ENCODE results near the gene NKD1. TPM values are rescaled to one million over a fixed set of nuclear protein-coding genes. Genes with fewer than 3 reads are reported as not detected.

The NKD1 gene
- total RNA-seq, 1 donor from 2014 or later = 63.0 TPM

- no peak overlapping the region for H3K4me3 Mint-ChIP-seq
- H3K4me1 Mint-ChIP-seq = peaks cover 11% of the 10 kb centered on the region
- H3K27me3 Mint-ChIP-seq (ENCODE audit: low read depth) = peaks cover 2% of the 10 kb centered on the region
- TF ChIP-seq, protein P1, sequence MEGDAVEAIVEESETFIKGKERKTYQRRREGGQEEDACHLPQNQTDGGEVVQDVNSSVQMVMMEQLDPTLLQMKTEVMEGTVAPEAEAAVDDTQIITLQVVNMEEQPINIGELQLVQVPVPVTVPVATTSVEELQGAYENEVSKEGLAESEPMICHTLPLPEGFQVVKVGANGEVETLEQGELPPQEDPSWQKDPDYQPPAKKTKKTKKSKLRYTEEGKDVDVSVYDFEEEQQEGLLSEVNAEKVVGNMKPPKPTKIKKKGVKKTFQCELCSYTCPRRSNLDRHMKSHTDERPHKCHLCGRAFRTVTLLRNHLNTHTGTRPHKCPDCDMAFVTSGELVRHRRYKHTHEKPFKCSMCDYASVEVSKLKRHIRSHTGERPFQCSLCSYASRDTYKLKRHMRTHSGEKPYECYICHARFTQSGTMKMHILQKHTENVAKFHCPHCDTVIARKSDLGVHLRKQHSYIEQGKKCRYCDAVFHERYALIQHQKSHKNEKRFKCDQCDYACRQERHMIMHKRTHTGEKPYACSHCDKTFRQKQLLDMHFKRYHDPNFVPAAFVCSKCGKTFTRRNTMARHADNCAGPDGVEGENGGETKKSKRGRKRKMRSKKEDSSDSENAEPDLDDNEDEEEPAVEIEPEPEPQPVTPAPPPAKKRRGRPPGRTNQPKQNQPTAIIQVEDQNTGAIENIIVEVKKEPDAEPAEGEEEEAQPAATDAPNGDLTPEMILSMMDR (IDR thresholded peaks at IDR 0.05; ENCODE audit: unreplicated experiment) = no peak
- H3K36me3 Mint-ChIP-seq = peaks cover 5% of the 10 kb centered on the region
- H3K9me3 Mint-ChIP-seq = peaks cover 24% of the 10 kb centered on the region
- no peak overlapping the region for H3K27ac Mint-ChIP-seq
- DNase-seq (ENCODE audit: low spot score in 2 of 2, unreplicated experiment in 2 of 2) = peak in 1 of 2 experiments; percentile 26
These were observed 30.5 kb upstream of the NKD1 start for GRCh38 chr16:50517450-50518252.

GRCh38 chr16:50519001-50519400 is 29.2 kb upstream of the NKD1 start:
- H3K27ac Mint-ChIP-seq = no peak overlapping the region
- H3K9me3 Mint-ChIP-seq = peaks cover 24% of the 10 kb centered on the region
- peaks cover 5% of the 10 kb centered on the region for H3K36me3 Mint-ChIP-seq
- no peak for DNase-seq (ENCODE audit: low spot score in 2 of 2, unreplicated experiment in 2 of 2)
- peaks cover 11% of the 10 kb centered on the region for H3K4me1 Mint-ChIP-seq
- TF ChIP-seq, protein P1 (IDR thresholded peaks at IDR 0.05; ENCODE audit: unreplicated experiment) = no peak
- no peak overlapping the region for H3K4me3 Mint-ChIP-seq
- peaks cover 2% of the 10 kb centered on the region for H3K27me3 Mint-ChIP-seq (ENCODE audit: low read depth)

DNA sequence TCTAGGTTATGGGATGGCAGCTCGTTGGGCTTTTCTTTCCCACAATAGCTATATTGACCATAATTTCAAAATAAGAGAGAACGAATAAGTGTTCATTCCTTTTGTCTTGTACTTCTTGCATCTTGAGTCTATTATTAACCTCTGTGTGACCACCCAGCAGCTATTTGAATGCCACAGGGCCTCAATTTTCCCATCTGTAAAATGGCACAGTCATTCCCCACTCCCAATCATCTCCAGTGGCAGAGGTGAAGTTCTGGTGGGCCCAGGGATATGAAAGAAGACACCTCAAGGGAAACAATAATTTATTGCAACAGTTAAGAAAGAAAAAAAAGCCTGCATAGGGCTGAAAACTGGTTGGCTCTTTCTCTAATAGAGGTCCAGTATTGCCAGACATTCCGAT is 28.6 kb upstream of the NKD1 start:
- Mint-ChIP-seq H3K27me3 (ENCODE audit: low read depth) (peaks cover 2% of the 10 kb centered on the region), H3K4me3 (no peak overlapping the region), H3K9me3 (peaks cover 24% of the 10 kb centered on the region), H3K4me1 (peaks cover 11% of the 10 kb centered on the region), H3K27ac (no peak overlapping the region), H3K36me3 (peaks cover 5% of the 10 kb centered on the region)
- TF ChIP-seq, protein P1 (IDR thresholded peaks at IDR 0.05; ENCODE audit: unreplicated experiment) = no peak
- no peak for DNase-seq (ENCODE audit: low spot score in 2 of 2, unreplicated experiment in 2 of 2)

GRCh38 chr16:50520451-50521245 is 27.5 kb upstream of the NKD1 start:
- Mint-ChIP-seq H3K4me1 (peaks cover 11% of the 10 kb centered on the region), H3K36me3 (peaks cover 5% of the 10 kb centered on the region), H3K27ac (peak overlapping the region; percentile 14), H3K9me3 (peaks cover 17% of the 10 kb centered on the region), H3K4me3 (no peak overlapping the region), H3K27me3 (ENCODE audit: low read depth) (peaks cover 2% of the 10 kb centered on the region)
- no peak for DNase-seq (ENCODE audit: low spot score in 2 of 2, unreplicated experiment in 2 of 2)
- TF ChIP-seq, protein P1 (IDR thresholded peaks at IDR 0.05; ENCODE audit: unreplicated experiment) = no peak

- H3K4me1 Mint-ChIP-seq = peaks cover 11% of the 10 kb centered on the region
- H3K9me3 Mint-ChIP-seq = peaks cover 10% of the 10 kb centered on the region
- TF ChIP-seq, protein P1 (IDR thresholded peaks at IDR 0.05; ENCODE audit: unreplicated experiment) = no peak
- DNase-seq (ENCODE audit: low spot score in 2 of 2, unreplicated experiment in 2 of 2) = no peak
- no peak overlapping the region for H3K27ac Mint-ChIP-seq
- H3K27me3 Mint-ChIP-seq (ENCODE audit: low read depth) = peaks cover 2% of the 10 kb centered on the region
- H3K4me3 Mint-ChIP-seq = no peak overlapping the region
- peaks cover 5% of the 10 kb centered on the region for H3K36me3 Mint-ChIP-seq
These were observed 26.8 kb upstream of the NKD1 start for GRCh38 chr16:50521246-50521900.

Data from mesothelial cell of epicardium (in vitro differentiated cells).